Right lobe of liver (tissue), 6 donors: Measurements from ENCODE around the gene CUL9. TPM values are rescaled to one million over a fixed set of nuclear protein-coding genes. Genes with fewer than 3 reads are reported as not detected.

ENCODE experiments used
- ATAC-seq, 4 donors: fragments of 200-7000 bp; cut with Tn5 transposase; one replicate each; pipeline ENCODE4 v1.9.1; 2020; ENCODE audit warnings: mild to moderate bottlenecking in 4 of 4, moderate library complexity in 4 of 4
- DNase-seq, 3 donors: peaks; one replicate each; pipeline ENCODE4 v3.0.0-alpha.2; 2020
- H3K27ac ChIP-seq, 3 donors: fragments of 200-600 bp; one replicate each; pipeline ENCODE4 v1.8.0; 2022
- H3K27me3 ChIP-seq, 2 donors: fragments of 200-600 bp; one replicate each; pipeline ENCODE4 v1.8.0; 2022
- H3K36me3 ChIP-seq, 4 donors: fragments of 200-600 bp; sonication (generic) in 1 of 4; one replicate each; pipeline versions ENCODE4 v1.5.1 to v1.8.0; 2017 to 2022; ENCODE audit warnings: control low read depth in 1 of 4
- H3K4me1 ChIP-seq, 4 donors: fragments of 200-600 bp; sonication (generic) in 1 of 4; one replicate each; pipeline versions ENCODE4 v1.5.1 to v1.8.0; 2017 to 2022; ENCODE audit warnings: control low read depth in 1 of 4
- H3K4me3 ChIP-seq, 3 donors: fragments of 200-600 bp; one replicate each; pipeline ENCODE4 v1.8.0; 2022
- H3K9me3 ChIP-seq, 4 donors: fragments of 200-600 bp; sonication (generic) in 1 of 4; one replicate each; pipeline versions ENCODE4 v1.5.1 to v1.8.0; 2017 to 2022; ENCODE audit warnings: control low read depth in 1 of 4
- POLR2A ChIP-seq: fragments of 450-650 bp; IDR thresholded peaks from one replicate; pipeline ENCODE4 v1.6.1; 2017; ENCODE audit warnings: antibody characterized with exemption, mild to moderate bottlenecking
- WGBS: methylation state at CpG from one replicate; pipeline ENCODE4 v1.1.6; 2018; ENCODE audit warnings: low coverage, low lambda C conversion rate; ENCODE audit not compliant: insufficient coverage; ENCODE audit errors: missing lambda C conversion rate; 5-methylcytosine and 5-hydroxymethylcytosine counted together
- intact Hi-C, 2 donors: fragments of 100-400 bp; cut with DNase I; formaldehyde crosslinking; loops; one replicate each; pipeline versions ENCODE4 v1.11.2 to v1.14.1; 2022
- total RNA-seq, 6 experiments: library from RNA; depleted of rRNA in 2 of 6; stranded (reverse); fragments of >200 nt in 2 of 6; fragmentation: NEBNext Ultra II Directional in 3 of 6; extraction: Animal tissue kit (Norgen Biotek cat#: 25700) in 3 of 6; gene quantifications; one replicate each; pipeline versions ENCODE4 v1.1.0 to v1.2.4, GENCODE V29; 2016 to 2023
- TF ChIP-seq, protein P1 (sequence below), 4 donors: fragments of 200-600 bp in 3 of 4; fragments of 450-650 bp in 1 of 4; IDR thresholded peaks; one replicate each; pipeline versions ENCODE4 v1.5.1 to v1.8.0; 2016 to 2022; ENCODE audit warnings: antibody characterized with exemption in 4 of 4, mild to moderate bottlenecking in 2 of 4
- donor health status: DM: no; HTN: yes; CAD: no.
- donor health status: DM: no; HTN: no; CAD: no.
- donor health status: DM: no; HTN: no; CAD: no.
- donor health status: DM: no; HTN: yes; CAD: no.
- donor health status: DM: no; HTN: yes; CAD: no.

Gene CUL9
- total RNA-seq, 6 experiments from 2014 or later: 14.4 to 17.7 (median 15.2) TPM

DNA sequence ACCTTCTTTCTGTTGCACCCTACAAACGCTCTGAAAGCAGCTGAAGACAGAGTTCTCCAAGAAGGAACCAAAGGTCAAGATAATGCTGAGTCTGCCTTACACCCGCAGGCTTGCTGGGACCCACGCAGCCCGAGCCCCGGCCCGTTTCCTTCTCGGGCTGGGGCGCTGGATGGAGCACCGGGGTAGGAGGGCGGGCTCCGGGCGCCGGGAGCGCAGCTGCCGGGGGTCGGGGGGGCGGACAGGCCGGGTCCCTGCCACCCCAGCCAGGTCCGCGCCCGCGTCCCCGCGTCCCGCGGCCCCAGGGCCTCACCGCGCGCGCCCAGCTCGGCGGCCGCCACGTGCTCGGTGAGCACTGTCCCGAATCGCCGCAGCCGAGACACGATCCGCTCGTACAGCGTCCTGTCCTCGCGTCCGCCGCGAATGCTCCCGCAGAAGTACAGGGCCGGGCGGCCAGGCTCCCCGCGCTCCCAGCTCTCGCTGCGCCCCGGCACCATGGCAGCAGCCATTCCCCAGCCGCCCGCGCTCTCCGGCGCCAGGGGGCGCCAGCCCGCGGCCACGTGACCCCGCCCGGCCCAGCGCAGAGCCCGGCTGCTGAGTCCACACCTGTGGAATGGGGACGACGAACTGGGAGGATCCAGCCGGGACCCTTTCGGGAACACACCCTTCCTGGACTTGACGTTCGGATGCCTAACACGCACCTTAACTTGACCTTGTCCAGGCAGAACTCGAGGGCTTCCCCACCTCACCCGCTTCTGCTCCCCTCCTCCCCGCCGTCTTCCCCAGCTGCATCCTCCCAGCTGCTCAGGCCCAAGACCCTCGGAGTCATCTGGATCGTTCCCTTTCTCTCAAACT, 47.2 kb downstream of the CUL9 start, which contains the start of gene DNPH1:
Gene DNPH1 (minus strand): TSS at position 531 of the 852 bp plus-strand sequence. CDS start 25 bp downstream, at position 506.
- Histone ChIP-seq H3K9me3 (no peaks in the 10 kb centered on the region), H3K27me3 (no peaks in the 10 kb centered on the region), H3K4me1 (peaks cover 0 to 12% (median 0%) of the 10 kb centered on the region in 4 donors), H3K27ac (peak within 1 kb of the TSS; percentile 47 to 69 (median 67)), H3K36me3 (no peaks in the 10 kb centered on the region), H3K4me3 (peak within 1 kb of the TSS; percentile 67 to 89 (median 79))
- 0% methylated on average over 3 of the region's 82 CpGs for WGBS
- DNase-seq (peak; percentile 83 to 85 (median 83)), ATAC-seq (peak; percentile 94 to 98 (median 96))
- TF ChIP-seq, protein P1, sequence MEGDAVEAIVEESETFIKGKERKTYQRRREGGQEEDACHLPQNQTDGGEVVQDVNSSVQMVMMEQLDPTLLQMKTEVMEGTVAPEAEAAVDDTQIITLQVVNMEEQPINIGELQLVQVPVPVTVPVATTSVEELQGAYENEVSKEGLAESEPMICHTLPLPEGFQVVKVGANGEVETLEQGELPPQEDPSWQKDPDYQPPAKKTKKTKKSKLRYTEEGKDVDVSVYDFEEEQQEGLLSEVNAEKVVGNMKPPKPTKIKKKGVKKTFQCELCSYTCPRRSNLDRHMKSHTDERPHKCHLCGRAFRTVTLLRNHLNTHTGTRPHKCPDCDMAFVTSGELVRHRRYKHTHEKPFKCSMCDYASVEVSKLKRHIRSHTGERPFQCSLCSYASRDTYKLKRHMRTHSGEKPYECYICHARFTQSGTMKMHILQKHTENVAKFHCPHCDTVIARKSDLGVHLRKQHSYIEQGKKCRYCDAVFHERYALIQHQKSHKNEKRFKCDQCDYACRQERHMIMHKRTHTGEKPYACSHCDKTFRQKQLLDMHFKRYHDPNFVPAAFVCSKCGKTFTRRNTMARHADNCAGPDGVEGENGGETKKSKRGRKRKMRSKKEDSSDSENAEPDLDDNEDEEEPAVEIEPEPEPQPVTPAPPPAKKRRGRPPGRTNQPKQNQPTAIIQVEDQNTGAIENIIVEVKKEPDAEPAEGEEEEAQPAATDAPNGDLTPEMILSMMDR (IDR thresholded peaks at IDR 0.05): peak; percentile 93 to 97 (median 96)
- TF ChIP-seq POLR2A: peak; percentile 52
- intact Hi-C loops: no loop called here

DNA sequence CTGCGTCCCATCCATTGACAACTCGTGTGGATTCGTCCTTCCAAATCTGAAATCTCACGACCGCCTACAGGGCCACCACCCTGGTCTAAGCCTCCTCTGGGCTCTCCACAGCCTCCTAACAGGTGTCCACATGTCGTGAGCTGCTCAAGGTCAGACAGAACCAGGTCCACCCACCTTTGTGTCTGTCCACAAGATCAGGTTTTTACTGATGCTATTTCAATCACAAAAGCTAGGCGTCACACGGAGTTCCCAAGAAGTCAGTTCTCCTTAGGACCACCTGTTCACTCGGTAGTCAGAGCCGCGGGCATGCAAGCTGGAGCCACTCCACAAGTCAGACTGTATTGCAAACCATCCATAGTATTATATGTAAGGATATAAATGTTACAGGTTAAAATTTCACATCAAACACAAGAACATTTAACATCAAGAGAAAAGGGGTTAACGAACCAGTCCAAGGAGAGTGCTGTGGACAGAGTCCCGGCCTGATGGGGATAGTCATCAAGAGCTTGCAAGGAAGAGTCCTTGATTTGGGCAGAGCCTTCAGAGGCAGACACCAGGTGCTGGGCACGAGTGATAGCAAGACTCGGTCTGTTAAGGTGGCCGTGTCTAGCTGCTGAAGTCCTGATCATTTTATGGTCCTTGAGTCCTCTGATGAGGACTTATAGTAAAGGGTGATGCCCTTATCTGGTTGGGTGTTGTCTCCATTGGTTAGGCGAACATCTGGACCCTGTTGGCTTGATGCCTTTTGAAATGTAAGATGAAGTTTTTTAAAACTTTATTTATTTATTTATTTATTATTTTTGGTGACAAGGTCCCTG, 48.0 kb downstream of the CUL9 start:
- H3K27me3 ChIP-seq: no peaks in the 10 kb centered on the region
- no peaks in the 10 kb centered on the region for H3K9me3 ChIP-seq
- H3K4me3 ChIP-seq: peak overlapping the region in 1 of 3 donors; percentile 89
- H3K36me3 ChIP-seq: no peaks in the 10 kb centered on the region
- H3K27ac ChIP-seq: no peak overlapping the region
- intact Hi-C loops: no loop called here
- ATAC-seq (peak in 1 of 4 donors; percentile 6), DNase-seq (no peak)
- H3K4me1 ChIP-seq: peaks cover 0 to 12% (median 0%) of the 10 kb centered on the region in 4 donors
- 66% methylated on average over 9 of the region's 17 CpGs for WGBS
- TF ChIP-seq POLR2A: no peak
- TF ChIP-seq, protein P1 (IDR thresholded peaks at IDR 0.05): no peak

DNA sequence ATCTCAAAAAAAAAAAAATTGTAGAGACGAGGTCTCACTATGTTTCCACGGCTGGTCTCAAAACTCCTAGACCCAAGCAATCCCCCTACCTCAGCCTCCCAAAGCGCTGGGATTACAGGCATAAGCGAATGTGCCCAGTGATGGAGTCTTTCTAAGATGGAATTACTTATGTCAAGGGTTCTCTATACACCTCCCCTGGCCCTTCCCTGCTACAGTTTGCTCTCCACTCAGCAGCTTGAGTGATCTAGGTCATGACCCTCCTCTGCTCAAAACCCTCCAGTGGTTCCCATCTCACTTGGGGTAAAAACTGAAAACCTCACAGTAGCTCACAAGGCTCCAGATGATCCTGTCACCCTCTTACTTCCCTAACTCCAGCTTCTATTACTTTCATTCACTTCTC, 49.1 kb downstream of the CUL9 start:
- ATAC-seq (no peak), DNase-seq (no peak)
- H3K9me3 ChIP-seq: no peaks in the 10 kb centered on the region
- H3K4me1 ChIP-seq: peaks cover 0 to 12% (median 0%) of the 10 kb centered on the region in 4 donors
- WGBS: 76% methylated on average over 2 of the region's 4 CpGs
- intact Hi-C loops: no loop called here
- H3K27me3 ChIP-seq: no peaks in the 10 kb centered on the region
- H3K4me3 ChIP-seq: no peak overlapping the region
- TF ChIP-seq POLR2A: no peak
- TF ChIP-seq, protein P1 (IDR thresholded peaks at IDR 0.05): no peak
- no peaks in the 10 kb centered on the region for H3K36me3 ChIP-seq
- H3K27ac ChIP-seq: no peak overlapping the region

DNA sequence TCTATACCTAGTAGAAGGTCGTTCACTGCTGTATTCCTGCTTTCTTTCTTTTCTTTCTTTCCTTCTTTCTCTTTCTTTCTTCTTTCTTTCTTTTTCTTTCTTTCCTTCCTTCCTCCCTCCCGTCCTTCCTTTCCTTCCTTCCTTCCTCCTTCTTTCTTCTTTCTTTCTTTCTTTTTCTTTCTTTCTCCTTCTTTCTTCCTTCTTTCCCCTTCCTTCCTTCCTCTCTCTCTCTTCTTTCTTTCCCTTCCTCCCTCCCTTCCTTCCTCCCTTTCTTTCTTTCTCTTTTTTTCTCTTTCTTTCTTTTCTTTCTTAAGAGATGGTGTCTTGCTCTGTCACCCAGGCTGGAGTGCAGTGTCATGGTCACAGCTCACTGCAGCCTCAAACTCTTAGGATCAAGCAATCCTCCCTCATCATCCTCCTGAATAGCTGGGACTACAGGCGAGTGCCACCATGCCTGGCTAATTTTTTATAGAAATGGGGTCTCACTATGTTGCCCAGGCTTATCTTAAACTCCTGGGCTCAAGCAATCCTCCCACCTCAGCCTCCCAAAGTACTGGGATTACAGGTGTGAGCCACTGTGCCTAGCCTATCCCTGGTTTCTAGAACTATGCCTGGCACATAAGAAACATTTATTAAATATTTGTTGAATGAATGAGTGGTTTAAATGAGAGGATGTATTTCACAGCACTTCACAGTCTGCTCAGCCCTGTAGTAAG, 49.9 kb downstream of the CUL9 start:
- DNase-seq (no peak), ATAC-seq (no peak)
- H3K9me3 ChIP-seq: no peaks in the 10 kb centered on the region
- H3K4me1 ChIP-seq: peaks cover 0 to 12% (median 0%) of the 10 kb centered on the region in 4 donors
- no peak for TF ChIP-seq POLR2A
- TF ChIP-seq, protein P1 (IDR thresholded peaks at IDR 0.05): no peak
- intact Hi-C loops: no loop called here
- no peak overlapping the region for H3K4me3 ChIP-seq
- H3K27ac ChIP-seq: no peak overlapping the region
- H3K27me3 ChIP-seq: no peaks in the 10 kb centered on the region
- WGBS: 40% methylated on average over 3 of the region's 3 CpGs
- H3K36me3 ChIP-seq: no peaks in the 10 kb centered on the region
